Fibroblast of the aortic adventitia (primary cell): Measurements from ENCODE around the gene PSMD2. TPM values are rescaled to one million over a fixed set of nuclear protein-coding genes. Genes with fewer than 3 reads are reported as not detected.
"Not testable (repeated sequence)": the region's sequence is repeated elsewhere in the genome, so short reads cannot be mapped to it uniquely, and the experiment has no call there.

Experiments used
- DNase-seq: peaks from one replicate; pipeline ENCODE4 v3.0.0-alpha.2; 2010; ENCODE audit warnings: low read depth
- H3K4me3 ChIP-seq: 2 replicates; pipeline ENCODE4 v1.5.1; 2011; ENCODE audit warnings: low read depth, mild to moderate bottlenecking, control low read depth, low read length, moderate library complexity
- total RNA-seq: library from RNA; depleted of rRNA; stranded (reverse); fragments of >200 nt; gene quantifications from 2 replicates; pipeline ENCODE4 v1.2.3, GENCODE V29; 2012; ENCODE audit warnings: low replicate concordance
- TF ChIP-seq, protein P1 (sequence below): IDR thresholded peaks from 2 replicates; pipeline ENCODE4 v1.5.1; 2011; ENCODE audit warnings: mild to moderate bottlenecking, low read length, control low read depth, inconsistent platforms; ENCODE audit not compliant: insufficient read depth

Gene PSMD2
- total RNA-seq, 1 donor: 333 TPM

DNA sequence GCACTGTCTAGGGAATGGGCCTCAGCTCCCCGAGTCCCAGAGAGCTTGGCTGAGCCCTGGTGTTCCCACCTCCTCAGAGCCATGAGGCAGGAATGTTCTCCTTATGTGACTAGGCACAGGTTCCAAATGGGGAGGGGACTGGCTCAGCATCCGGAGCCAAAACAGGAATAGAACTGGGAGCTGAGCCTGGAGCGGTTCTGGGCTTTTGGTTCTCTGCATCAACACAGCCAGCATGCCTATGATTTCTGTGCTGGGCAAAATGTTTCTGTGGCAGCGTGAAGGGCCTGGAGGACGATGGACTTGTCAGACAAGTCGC lies 38.3 kb downstream of the PSMD2 start, which contains the start of gene FAM131A:
Gene FAM131A (plus strand): TSS at position 202 of the 316 bp plus-strand sequence. CDS start 31 bp downstream, at position 233.
- TF ChIP-seq, protein P1, sequence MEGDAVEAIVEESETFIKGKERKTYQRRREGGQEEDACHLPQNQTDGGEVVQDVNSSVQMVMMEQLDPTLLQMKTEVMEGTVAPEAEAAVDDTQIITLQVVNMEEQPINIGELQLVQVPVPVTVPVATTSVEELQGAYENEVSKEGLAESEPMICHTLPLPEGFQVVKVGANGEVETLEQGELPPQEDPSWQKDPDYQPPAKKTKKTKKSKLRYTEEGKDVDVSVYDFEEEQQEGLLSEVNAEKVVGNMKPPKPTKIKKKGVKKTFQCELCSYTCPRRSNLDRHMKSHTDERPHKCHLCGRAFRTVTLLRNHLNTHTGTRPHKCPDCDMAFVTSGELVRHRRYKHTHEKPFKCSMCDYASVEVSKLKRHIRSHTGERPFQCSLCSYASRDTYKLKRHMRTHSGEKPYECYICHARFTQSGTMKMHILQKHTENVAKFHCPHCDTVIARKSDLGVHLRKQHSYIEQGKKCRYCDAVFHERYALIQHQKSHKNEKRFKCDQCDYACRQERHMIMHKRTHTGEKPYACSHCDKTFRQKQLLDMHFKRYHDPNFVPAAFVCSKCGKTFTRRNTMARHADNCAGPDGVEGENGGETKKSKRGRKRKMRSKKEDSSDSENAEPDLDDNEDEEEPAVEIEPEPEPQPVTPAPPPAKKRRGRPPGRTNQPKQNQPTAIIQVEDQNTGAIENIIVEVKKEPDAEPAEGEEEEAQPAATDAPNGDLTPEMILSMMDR: no peak
- peak within 1 kb of the TSS; percentile 77 for H3K4me3 ChIP-seq
- DNase-seq: peak; percentile 87

- no peak for DNase-seq
- TF ChIP-seq, protein P1: no peak
- H3K4me3 ChIP-seq: peak overlapping the region; percentile 77
Measured at GRCh38 chr3:184337981-184338380, 38.9 kb downstream of the PSMD2 start.

- peak overlapping the region; percentile 77 for H3K4me3 ChIP-seq
Measured at GRCh38 chr3:184338511-184338945, 39.5 kb downstream of the PSMD2 start.

DNA sequence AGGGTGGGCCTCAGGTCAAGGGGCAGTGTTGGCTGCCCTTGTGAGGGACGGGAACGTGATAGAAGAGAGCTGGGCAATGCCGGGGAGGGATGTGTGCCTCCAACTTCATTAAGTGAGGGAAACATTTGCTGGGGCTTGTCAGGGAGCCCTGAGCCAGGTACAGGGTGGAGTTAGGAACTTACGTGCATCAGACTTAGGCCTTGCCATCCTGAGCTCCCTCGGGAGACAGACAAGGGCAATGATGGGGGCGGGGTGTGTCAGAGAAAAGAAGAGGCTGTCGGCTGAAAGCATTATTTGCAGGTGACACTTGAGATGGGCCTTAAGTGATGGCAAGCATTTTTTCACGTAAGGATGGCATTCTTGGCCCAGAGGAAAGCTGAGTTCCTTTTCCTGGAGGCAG lies 40.0 kb downstream of the PSMD2 start:
- DNase-seq: no peak
- H3K4me3 ChIP-seq: peak overlapping the region; percentile 77
- TF ChIP-seq, protein P1: no peak

More at GRCh38 chr3:184338511-184338945, 39.5 kb downstream of the PSMD2 start:
- TF ChIP-seq, protein P1: peak; percentile 35
- peak; percentile 86 for DNase-seq

GRCh38 chr3:184339451-184340135 lies 40.6 kb downstream of the PSMD2 start:
- H3K4me3 ChIP-seq, DNase-seq: not testable (repeated sequence)

DNA sequence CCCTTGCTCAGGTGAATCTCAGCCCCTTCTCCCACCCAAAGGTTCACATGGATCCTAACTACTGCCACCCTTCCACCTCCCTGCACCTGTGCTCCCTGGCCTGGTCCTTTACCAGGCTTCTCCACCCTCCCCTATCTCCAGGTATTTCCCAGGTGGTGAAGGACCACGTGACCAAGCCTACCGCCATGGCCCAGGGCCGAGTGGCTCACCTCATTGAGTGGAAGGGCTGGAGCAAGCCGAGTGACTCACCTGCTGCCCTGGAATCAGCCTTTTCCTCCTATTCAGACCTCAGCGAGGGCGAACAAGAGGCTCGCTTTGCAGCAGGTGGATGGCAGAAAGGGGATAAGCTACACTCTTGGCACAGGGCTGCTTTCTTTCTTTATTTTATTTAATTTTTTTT lies 42.9 kb downstream of the PSMD2 start:
- DNase-seq: no peak
- TF ChIP-seq, protein P1: no peak

DNA sequence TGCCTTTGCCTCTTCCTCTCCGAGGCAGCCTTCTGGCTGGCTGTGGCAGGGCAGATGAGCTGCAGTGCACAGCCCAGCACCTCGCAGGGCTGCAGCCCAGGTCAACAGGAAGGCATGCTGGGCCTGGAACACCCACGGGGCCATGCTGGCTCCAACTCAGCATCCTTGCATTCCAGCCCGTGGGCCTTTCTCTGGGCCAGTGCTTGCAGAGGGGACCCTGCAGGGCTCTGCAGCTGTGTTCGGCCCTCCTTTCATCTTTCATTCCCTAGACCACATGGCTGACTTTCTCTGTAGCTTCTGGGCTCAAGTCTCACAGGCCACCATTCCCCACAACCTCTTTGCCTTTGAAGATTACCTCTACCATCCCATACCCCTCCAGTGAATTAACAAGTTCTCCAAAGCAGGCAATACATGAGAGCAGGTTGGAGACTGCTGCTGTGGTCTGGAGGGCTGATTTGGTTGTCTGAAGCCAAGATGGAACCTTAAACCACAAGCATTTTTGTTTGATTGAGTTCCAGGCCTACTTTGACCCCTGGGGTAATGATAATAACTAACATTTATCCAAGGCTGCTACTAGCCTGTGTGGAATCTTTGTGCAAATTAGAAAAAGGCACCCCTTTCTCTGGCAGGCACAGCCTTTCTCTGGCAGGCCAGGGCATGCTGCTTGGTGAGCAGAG lies 44.3 kb downstream of the PSMD2 start:
- DNase-seq: no peak
- no peak overlapping the region for H3K4me3 ChIP-seq
- TF ChIP-seq, protein P1: no peak

More for the DNA sequence above, 42.9 kb downstream of the PSMD2 start:
- H3K4me3 ChIP-seq: no peak overlapping the region
